HEK293 (cell line): ENCODE measurements around the gene CCSER1.

ENCODE experiments used
- ZEB2 ChIP-seq: fragments of 450-650 bp; formaldehyde crosslinking; IDR thresholded peaks from 2 replicates; pipeline ENCODE4 v1.5.1; 2016; ENCODE audit warnings: missing biosample characterization, missing genetic modification characterization
- ZNF423 ChIP-seq: fragments of 450-650 bp; formaldehyde crosslinking; IDR thresholded peaks from 2 replicates; pipeline ENCODE4 v1.5.1; 2016; ENCODE audit warnings: missing biosample characterization, missing genetic modification characterization
- ZNF48 ChIP-seq: fragments of 450-650 bp; formaldehyde crosslinking; IDR thresholded peaks from 2 replicates; pipeline ENCODE4 v1.5.1; 2016; ENCODE audit warnings: missing biosample characterization, missing genetic modification characterization
- ZNF560 ChIP-seq: fragments of 450-650 bp; formaldehyde crosslinking; IDR thresholded peaks from 2 replicates; pipeline ENCODE4 v1.5.1; 2017; ENCODE audit warnings: missing biosample characterization, missing genetic modification characterization, borderline replicate concordance
- ZNF654 ChIP-seq: fragments of 450-650 bp; formaldehyde crosslinking; IDR thresholded peaks from 2 replicates; pipeline ENCODE4 v1.5.1; 2016; ENCODE audit warnings: low read depth, missing biosample characterization, missing genetic modification characterization
- ZNF660 ChIP-seq: fragments of 450-650 bp; IDR thresholded peaks from 2 replicates; pipeline ENCODE4 v1.5.1; 2018; ENCODE audit warnings: missing biosample characterization, mild to moderate bottlenecking, missing genetic modification characterization
- ZNF792 ChIP-seq: fragments of 450-650 bp; formaldehyde crosslinking; IDR thresholded peaks from 2 replicates; pipeline ENCODE4 v1.5.1; 2016; ENCODE audit warnings: missing biosample characterization, missing genetic modification characterization
- TF ChIP-seq, protein P1 (sequence below): sonication (generic); formaldehyde crosslinking; IDR thresholded peaks from 2 replicates; pipeline ENCODE4 v1.8.1; 2022; ENCODE audit warnings: mild to moderate bottlenecking, moderate library complexity, missing genetic modification reagents
- TF ChIP-seq, protein P2 (sequence below): fragments of 450-650 bp; formaldehyde crosslinking; IDR thresholded peaks from 2 replicates; pipeline ENCODE4 v1.5.1; 2016; ENCODE audit warnings: missing biosample characterization, missing genetic modification characterization
- TF ChIP-seq, protein P3 (sequence below): fragments of 450-650 bp; formaldehyde crosslinking; IDR thresholded peaks from 2 replicates; pipeline ENCODE4 v1.5.1; 2016; ENCODE audit warnings: missing biosample characterization, missing genetic modification characterization

GRCh38 chr4:90841676-90842075, 714.5 kb downstream of the CCSER1 start:
- TF ChIP-seq ZEB2 (tag by site-specific recombination): no peak
- TF ChIP-seq ZNF560 (tag by site-specific recombination): no peak
- no peak for TF ChIP-seq ZNF792 (tag by site-specific recombination)
- TF ChIP-seq, protein P1, sequence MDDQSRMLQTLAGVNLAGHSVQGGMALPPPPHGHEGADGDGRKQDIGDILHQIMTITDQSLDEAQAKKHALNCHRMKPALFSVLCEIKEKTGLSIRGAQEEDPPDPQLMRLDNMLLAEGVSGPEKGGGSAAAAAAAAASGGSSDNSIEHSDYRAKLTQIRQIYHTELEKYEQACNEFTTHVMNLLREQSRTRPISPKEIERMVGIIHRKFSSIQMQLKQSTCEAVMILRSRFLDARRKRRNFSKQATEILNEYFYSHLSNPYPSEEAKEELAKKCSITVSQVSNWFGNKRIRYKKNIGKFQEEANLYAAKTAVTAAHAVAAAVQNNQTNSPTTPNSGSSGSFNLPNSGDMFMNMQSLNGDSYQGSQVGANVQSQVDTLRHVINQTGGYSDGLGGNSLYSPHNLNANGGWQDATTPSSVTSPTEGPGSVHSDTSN: no peak
- no peak for TF ChIP-seq ZNF423 (tag by site-specific recombination)
- TF ChIP-seq, protein P2, sequence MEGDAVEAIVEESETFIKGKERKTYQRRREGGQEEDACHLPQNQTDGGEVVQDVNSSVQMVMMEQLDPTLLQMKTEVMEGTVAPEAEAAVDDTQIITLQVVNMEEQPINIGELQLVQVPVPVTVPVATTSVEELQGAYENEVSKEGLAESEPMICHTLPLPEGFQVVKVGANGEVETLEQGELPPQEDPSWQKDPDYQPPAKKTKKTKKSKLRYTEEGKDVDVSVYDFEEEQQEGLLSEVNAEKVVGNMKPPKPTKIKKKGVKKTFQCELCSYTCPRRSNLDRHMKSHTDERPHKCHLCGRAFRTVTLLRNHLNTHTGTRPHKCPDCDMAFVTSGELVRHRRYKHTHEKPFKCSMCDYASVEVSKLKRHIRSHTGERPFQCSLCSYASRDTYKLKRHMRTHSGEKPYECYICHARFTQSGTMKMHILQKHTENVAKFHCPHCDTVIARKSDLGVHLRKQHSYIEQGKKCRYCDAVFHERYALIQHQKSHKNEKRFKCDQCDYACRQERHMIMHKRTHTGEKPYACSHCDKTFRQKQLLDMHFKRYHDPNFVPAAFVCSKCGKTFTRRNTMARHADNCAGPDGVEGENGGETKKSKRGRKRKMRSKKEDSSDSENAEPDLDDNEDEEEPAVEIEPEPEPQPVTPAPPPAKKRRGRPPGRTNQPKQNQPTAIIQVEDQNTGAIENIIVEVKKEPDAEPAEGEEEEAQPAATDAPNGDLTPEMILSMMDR (tag by site-specific recombination): no peak
- no peak for TF ChIP-seq ZNF660 (tag by site-specific recombination)
- TF ChIP-seq ZNF48 (tag by site-specific recombination): no peak
- TF ChIP-seq ZNF654 (tag by site-specific recombination): no peak
- TF ChIP-seq, protein P3, sequence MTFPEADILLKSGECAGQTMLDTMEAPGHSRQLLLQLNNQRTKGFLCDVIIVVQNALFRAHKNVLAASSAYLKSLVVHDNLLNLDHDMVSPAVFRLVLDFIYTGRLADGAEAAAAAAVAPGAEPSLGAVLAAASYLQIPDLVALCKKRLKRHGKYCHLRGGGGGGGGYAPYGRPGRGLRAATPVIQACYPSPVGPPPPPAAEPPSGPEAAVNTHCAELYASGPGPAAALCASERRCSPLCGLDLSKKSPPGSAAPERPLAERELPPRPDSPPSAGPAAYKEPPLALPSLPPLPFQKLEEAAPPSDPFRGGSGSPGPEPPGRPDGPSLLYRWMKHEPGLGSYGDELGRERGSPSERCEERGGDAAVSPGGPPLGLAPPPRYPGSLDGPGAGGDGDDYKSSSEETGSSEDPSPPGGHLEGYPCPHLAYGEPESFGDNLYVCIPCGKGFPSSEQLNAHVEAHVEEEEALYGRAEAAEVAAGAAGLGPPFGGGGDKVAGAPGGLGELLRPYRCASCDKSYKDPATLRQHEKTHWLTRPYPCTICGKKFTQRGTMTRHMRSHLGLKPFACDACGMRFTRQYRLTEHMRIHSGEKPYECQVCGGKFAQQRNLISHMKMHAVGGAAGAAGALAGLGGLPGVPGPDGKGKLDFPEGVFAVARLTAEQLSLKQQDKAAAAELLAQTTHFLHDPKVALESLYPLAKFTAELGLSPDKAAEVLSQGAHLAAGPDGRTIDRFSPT (tag by site-specific recombination): no peak
